ENCODE results near the gene PSMB2.
"Not testable (repeated sequence)": the region's sequence is repeated elsewhere in the genome, so short reads cannot be mapped to it uniquely, and the experiment has no call there.

PSMB2 gene

DNA sequence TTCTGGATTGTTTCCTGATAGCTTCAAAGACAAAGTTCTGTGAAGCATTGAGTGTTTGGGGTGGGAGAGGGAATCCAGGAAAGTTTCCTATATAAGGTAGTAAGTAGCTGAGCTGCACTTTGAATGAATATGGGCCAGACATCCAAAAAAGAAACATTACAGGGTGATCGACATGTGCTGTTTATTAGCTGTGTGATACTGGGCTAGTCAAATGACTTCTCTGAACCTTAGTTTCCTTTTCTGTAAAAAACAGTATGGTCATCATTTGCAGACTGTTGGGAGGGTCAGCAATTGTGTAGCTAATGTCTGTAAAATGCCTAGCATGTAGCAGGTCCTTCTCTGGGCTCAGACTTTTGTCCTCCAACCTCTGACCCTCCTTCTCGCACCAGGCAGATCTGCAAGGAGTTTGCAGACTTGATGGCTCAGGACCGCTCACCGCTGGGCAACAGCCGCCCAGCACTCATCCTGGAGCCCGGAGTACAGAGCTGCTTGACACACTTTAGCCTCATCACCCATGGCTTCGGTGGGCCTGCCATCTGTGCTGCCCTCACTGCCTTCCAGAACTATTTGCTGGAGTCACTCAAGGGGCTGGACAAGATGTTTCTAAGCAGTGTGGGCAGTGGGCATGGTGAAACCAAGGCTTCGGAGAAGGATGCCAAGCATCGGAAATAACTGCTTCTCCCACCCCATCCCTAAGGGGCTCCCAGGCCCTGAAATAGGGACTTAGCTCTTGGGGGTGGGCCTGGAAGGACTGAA, 47.1 kb downstream of the PSMB2 start:
- in situ Hi-C loops (cut with MboI; ENCODE audit: low sequenced_read_pairs), result no loop called here

DNA sequence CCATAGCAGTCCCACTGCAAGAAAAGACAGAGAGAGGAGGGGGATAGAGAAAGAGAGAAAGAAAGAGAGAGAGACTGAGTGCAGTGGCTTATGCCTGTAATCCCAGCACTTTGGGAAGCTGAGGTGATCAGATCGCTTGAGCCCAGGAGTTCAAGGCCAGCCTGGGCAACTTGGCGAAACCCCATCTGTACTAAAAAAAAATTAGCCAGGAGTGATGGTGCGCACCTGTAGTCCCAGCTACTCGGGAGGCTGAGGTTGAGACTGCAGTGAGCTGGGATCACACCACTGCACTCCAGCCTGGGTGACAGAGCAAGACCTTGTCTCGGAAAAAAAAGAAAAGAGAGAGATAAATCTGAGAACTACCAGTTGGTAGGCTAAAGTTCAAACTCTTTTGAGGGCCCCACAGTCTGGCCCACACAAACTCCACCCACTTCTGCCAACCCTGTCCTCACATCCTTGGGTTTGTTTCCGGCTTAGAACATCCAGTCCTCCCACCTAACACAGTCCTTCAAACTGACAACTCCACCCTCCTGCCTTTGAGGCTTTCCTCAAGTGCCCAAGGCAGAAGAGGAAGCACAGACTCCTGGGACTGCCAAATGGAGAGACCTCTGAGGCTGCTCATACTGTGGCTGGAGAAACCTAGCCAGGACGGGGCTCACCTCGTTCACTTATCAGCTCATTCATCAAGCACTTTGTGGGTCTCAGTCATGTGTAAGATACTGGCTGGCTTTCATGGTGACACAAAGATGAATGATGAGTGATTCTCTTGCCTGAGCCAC, 48.1 kb downstream of the PSMB2 start:
- in situ Hi-C loops (cut with MboI; ENCODE audit: low sequenced_read_pairs), result no loop called here

DNA sequence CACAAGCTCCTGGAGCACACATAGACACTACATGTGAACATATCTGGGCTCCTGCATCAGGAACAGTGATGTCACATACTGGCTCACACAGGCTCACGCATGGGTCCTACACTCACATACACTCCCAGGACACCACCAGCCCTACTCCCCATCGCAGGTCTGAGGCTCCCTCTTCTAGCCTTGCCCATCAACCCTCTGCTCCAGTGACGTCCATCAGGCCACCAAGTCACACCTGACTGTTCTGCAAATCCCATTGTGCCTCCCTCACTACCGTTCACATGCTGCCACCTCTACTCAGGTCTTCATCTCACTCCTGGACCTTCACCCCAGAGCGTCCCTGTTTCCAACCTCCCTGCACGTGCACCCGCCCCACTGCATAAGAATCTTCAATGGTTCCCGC, 50.1 kb downstream of the PSMB2 start:
- in situ Hi-C loops (cut with MboI; ENCODE audit: low sequenced_read_pairs), result no loop called here

DNA sequence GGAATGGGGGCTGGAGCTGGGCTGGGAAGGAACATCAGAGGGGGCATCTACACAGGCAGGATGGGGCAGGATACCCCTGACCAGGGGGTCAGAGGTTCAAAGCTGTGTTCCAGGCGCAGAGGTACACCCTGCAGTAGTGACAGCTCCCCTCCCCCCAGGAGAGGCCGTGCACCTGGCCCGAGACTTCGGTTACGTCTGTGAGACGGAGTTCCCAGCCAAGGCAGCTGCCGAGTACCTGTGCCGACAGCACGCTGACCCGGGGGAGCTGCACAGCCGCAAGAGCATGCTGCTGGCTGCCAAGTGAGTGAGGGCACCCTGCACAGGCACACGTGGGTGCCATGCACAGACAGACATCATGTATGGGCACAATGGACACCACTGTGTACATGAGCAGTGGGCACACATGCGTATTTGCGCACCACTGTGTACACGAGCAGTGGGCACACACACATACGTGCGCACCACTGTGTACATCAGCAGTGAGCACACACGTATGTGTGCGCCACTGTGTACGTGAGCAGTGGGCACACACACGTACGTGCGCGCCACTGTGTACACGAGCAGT, 50.8 kb downstream of the PSMB2 start:
- in situ Hi-C loops (cut with MboI; ENCODE audit: low sequenced_read_pairs), result no loop called here

DNA sequence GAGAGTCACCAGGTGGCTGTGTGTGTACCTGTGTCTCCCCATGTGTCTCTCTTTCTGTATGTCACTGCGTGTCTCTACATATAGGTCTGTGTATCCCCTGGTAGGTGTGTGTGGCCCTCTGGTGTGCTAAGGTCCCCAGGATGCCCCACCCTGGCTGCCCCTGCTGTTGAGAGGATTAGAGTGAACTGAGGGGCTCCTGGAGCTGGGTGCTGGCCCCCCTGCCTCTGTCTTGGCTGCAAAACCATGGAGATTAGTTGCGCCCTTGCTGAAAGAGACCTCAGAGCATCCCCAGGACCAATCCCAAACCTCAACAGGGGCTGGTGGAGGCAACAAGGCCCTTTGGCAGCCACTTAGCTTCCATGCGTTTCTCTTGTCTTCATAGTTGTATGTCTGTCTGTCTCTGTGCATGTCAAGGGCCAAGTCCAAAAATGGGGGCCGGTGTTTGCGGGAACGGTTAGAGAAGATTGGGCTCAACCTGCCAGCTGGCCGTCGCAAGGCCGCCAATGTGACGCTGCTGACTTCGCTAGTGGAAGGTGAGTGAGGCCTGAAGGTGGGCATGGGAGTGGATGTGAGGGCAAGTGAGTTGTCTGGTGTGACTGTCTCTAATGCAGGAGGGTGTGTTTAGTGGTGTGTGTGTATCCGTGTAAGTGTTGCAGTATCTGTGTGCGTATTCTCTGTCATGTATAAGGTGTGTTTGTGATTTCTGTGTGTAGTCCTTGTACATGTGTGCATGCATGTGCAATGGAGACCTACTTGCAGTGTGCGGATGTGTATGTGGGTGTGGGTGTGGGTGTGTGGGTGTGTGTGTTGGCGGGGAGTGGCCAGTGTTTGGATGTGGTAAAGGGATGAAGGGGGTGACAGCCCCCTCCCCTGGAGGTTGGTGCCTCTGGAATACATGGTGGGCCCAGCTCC, 51.6 kb downstream of the PSMB2 start:
- in situ Hi-C loops (cut with MboI; ENCODE audit: low sequenced_read_pairs), result no loop called here

DNA sequence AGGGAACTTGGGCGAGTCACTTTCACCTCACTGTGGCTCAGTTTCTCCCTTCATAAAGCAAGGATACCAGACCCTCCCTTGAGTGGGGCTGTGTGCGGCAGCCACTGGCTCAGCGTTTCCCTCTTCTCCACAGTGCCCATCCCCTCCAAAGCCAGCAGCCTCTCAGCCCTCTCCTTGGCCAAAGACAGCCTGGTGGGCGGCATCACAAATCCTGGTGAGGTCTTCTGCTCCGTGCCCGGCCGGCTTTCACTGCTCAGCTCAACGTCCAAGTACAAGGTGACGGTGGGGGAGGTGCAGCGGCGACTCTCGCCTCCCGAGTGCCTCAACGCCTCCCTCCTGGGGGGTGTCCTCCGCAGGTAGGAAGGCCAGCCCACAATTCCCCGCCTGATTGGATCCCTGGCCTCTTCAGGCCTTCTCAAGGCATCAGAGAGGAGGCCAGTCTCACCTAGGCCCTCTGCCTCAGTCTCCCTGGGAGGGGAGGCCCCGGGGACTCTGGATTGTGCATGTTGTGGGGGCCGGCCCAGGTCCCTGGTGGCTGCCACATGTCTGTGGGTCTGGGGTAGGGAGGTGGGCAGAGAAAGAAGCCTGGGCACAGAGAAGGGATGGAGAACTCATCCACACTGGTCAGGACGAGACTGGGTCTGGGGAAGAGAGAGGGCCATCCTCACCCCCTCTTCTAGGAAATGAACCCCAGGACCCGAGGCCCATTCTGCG, 53.0 kb downstream of the PSMB2 start:
- in situ Hi-C loops (cut with MboI; ENCODE audit: low sequenced_read_pairs), result no loop called here

DNA sequence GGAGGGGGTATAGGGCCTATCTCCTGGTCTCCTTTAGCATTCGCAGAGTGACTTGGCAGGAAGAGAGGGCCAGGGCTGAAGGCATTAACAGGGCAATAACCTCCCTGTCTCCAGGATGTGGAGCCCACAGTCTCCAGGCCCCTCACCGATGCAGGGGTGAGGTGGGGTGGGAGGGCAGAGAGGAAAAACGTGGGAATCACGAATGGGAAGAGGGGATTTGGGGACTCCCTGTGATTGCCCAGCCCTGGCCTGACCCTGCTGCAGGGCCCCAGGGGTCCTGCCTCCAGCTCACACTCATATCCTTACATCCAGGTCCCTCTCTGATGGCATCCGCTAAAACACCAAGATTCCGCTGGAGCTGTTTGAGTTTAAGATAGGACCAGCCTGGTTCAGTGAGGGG, 53.6 kb downstream of the PSMB2 start:
- in situ Hi-C loops (cut with MboI; ENCODE audit: low sequenced_read_pairs), result no loop called here

DNA sequence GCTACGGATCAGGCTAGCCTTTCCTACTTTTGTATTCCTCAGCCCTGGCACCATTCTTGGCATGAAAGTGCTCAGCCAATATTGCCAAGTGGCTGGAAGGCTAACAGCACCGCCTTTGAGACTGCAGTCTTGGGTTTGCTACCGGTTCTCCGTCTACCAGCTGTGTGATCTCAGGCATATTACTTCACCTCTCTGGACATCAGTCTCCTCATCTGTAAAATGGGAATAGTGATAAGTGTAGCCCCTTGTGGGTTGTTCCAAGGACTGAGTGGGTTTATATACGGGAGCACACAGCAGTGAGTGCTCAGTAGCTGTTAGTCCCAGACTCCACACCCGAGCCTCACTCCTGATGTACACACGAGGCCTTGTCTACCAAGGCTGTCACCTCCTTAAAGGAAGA, 54.5 kb downstream of the PSMB2 start:
- in situ Hi-C loops (cut with MboI; ENCODE audit: low sequenced_read_pairs), result no loop called here

DNA sequence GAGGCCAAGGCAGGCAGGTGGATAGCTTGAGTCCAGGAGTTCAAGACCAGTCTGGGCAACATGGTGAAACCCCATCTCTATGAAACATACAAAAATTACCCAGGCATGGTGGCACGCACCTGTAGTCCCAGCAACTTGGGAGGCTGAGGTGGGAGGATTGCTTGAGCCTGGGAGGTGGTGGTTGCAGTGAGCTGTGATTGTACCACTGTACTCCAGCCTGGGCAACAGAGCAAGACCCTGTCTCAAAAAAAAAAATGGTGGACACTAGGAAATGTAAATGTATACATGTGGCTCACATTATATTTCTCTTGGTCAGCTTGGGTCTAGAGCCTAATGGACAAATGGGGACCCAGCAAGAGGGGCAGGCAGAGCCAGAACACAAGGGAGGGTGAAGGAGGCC, 55.5 kb downstream of the PSMB2 start:
- in situ Hi-C loops (cut with MboI; ENCODE audit: low sequenced_read_pairs), result not testable (repeated sequence)

DNA sequence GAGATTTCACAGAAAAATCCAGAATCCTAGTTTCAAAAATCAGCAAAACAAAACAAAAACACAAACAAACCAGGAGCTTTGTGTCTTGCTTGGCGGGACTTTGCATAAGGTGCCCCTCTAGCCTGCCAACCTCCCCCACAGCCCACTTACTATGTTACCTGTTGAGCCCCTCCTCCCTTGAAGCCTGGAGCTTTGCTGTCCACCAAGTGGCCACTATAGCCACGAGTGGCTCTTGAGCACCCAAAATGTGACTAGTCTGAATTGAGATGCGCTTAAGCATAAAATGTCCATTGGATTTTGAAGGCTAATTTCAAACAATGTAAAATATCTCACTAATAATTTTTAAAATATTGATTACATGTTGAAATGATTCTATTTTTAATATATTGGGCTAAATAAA, 56.0 kb downstream of the PSMB2 start:
- in situ Hi-C loops (cut with MboI; ENCODE audit: low sequenced_read_pairs), result no loop called here

DNA sequence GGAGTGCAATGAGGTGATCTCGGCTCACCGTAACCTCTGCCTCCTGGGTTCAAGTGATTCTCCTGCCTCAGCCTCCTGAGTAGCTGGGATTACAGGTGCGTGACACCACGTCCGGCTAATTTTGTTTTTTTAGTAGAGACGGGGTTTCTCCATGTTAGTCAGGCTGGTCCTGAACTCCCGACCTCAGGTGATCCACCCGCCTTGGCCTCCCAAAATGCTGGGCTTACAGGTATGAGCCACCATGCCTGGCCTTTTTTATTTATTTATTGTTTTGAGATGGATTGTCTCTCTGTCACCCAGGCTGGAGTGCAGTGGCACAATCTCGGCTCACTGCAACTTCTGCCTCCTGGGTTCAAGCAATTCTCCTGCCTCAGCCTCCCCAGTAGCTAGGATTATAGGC, 59.7 kb downstream of the PSMB2 start:
- in situ Hi-C loops (cut with MboI; ENCODE audit: low sequenced_read_pairs), result not testable (repeated sequence)

DNA sequence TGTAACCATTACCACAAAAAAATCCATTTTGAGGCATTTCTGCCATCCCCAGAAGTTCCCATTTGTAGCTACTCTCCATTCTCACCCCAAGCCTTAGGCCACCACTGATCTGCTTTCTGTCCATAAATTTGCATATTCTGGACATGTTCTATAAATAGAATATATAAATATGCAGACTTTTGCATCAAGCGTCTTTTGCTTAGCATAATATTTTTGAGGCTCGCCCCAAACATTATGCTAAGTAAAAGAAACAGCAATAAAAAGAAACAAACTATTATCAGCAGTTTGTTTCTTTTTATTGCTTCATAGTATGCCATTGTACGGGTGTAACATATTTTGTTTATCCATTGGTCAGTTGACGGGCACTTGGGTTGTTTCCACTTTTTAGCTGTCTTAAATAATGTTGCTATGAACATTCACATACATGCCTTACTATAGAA, 60.4 kb downstream of the PSMB2 start:
- in situ Hi-C loops (cut with MboI; ENCODE audit: low sequenced_read_pairs), result no loop called here

DNA sequence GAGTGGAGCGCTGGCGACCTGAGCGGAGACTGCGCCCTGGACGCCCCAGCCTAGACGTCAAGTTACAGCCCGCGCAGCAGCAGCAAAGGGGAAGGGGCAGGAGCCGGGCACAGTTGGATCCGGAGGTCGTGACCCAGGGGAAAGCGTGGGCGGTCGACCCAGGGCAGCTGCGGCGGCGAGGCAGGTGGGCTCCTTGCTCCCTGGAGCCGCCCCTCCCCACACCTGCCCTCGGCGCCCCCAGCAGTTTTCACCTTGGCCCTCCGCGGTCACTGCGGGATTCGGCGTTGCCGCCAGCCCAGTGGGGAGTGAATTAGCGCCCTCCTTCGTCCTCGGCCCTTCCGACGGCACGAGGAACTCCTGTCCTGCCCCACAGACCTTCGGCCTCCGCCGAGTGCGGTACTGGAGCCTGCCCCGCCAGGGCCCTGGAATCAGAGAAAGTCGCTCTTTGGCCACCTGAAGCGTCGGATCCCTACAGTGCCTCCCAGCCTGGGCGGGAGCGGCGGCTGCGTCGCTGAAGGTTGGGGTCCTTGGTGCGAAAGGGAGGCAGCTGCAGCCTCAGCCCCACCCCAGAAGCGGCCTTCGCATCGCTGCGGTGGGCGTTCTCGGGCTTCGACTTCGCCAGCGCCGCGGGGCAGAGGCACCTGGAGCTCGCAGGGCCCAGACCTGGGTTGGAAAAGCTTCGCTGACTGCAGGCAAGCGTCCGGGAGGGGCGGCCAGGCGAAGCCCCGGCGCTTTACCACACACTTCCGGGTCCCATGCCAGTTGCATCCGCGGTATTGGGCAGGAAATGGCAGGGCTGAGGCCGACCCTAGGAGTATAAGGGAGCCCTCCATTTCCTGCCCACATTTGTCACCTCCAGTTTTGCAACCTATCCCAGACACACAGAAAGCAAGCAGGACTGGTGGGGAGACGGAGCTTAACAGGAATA, 64.0 kb downstream of the PSMB2 start:
- in situ Hi-C loops (cut with MboI; ENCODE audit: low sequenced_read_pairs), result no loop called here

DNA sequence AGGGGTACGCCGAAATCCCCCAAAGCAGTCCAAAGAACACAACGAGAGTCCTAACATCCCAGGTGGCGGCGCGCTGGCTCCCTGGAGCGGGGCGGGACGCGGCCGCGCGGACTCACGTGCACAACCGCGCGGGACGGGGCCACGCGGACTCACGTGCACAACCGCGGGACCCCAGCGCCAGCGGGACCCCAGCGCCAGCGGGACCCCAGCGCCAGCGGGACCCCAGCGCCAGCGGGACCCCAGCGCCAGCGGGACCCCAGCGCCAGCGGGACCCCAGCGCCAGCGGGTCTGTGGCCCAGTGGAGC, 64.6 kb downstream of the PSMB2 start:
- in situ Hi-C loops (cut with MboI; ENCODE audit: low sequenced_read_pairs), result not testable (repeated sequence)

DNA sequence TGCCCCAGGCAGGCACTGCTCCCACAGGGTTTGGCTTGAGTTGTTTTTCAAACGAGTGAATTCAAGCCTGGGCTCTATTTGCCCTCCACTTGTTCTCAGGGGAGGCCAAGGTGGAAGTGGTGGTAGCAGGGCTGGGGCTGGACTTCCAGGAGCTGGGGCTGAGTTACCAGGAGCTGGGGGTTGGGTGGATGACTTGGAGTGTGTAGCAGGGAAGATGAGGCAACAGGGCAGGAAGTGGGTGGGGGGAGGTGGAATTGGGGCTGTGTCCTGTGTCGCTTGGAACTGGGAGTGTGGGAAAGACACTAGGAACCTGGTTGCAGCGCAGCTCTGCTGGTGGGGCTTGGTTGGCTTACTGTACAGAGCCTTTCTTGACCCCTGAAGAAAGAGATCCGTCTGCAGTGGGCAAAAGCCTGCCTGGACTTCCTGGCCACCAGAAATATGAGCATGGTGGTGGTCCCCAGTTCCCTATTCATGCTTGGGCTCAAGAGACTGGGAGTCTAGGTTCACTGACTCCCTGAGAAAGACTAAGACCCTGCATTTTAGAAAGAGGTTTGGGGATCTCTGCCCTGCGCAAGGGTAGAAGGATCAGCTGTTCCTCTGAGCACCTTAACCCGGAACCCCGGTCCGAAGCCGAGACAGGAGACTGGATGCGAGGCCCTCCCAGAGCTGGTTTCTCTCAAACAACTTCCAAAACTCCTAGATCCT, 65.1 kb downstream of the PSMB2 start:
- in situ Hi-C loops (cut with MboI; ENCODE audit: low sequenced_read_pairs), result no loop called here

DNA sequence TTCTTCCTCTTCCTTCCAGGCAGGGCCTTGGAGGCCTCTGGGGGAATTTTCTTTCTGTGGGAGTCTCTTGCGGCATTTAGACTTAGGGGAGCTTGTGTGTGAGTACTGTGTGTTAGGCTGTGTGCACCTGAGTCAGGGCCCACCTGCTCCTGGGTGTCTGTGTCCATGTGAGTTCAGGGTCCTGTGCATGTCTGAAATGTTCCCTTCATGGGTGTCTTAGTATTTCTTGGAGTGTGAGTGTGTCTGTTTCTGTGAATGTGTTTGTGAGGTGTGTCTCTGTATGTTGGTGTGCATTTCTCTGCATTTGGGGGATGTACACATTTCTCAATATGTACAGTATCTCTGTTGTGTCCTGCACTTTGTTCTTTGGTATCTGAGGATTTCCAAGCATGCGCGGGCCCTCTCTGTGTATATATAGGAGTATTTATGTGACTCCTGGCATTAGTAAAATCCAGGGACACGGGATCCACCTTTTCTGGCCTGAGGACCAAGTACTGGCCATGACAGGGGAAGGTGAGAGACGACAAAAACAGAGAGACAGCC, 65.8 kb downstream of the PSMB2 start:
- in situ Hi-C loops (cut with MboI; ENCODE audit: low sequenced_read_pairs), result no loop called here

DNA sequence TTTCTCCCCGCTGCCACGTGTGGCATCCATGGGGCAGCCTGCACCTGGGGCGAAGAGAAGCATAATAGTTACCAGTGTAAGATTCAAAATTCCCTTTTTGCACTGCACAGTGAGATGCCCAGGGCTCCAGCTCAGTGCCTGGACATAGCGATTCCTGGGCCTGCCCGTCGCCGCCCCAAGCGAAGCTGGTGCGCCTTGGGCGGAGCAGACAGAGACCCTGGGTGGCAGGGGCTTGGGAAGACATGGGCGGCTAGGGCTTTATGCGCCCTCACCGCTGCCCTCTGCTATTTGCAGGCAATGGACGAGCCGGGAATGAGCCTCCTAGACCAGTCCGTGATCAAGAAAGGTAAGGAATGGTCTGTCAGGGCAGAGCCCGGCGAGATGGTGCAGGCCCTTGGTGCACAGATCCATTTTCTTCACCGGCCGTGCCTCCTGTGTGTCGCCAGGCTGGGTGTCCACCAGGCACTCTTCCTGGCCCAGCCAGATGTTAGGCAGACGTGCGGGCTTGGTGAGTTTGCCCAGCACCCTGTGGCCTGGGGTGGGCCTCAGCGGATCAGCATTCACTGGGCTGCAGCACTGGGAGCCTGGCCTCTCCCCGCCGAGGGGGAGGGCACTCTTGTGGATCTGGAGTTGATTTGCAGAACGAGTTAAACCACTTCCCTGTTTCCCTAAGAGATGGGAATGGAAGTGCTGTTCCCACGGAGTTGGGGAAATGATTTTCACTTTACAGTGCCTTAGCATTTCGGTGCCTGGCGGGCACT, 66.5 kb downstream of the PSMB2 start:
- in situ Hi-C loops (cut with MboI; ENCODE audit: low sequenced_read_pairs), result no loop called here

DNA sequence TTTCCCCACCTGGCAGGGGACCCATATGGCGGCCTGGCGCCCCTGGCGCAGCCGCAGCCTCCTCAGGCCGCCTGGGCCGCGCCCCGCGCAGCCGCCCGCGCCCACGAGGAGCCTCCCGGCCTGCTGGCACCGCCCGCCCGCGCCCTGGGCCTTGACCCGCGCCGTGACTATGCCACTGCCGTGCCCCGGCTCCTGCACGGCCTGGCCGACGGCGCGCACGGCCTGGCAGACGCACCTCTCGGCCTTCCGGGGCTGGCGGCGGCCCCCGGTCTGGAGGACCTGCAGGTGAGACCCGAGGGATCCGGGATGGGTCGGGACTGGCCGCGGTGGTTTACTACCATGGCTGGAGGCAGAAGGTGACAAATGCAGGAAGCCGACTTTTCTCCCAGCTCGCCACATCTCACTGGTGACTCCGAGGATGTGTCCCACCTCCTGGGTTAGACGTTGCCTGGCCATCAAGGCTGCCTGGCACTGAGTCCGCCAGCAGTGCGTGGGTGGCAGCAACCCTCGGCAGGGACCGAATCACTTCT, 67.1 kb downstream of the PSMB2 start:
- in situ Hi-C loops (cut with MboI; ENCODE audit: low sequenced_read_pairs), result no loop called here

All from HL-60/S4 treated with retinoic acid at 250 ng/mL for 4 days and 3 days (cell line).